Measurements from ENCODE around the gene ZKSCAN1.

The ZKSCAN1 gene

DNA sequence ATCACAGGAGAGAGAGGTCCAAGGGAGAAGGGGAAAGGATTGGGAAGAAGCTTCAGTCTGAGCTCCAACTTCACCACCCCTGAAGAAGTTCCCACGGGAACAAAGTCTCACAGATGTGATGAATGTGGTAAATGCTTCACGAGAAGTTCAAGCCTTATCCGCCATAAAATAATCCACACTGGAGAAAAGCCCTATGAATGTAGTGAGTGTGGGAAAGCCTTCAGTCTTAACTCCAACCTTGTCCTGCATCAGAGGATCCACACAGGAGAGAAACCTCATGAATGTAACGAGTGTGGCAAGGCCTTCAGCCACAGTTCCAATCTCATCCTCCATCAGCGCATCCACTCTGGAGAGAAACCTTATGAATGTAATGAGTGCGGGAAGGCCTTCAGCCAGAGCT, 18.1 kb downstream of the ZKSCAN1 start:
- no peaks in the 10 kb centered on the region for H3K9me3 Mint-ChIP-seq
- ATAC-seq (replicated peaks) (no peak), DNase-seq (no peak)
- peaks cover 39% of the 10 kb centered on the region for H3K36me3 Mint-ChIP-seq (ENCODE audit: insufficient read depth)
- H3K27me3 Mint-ChIP-seq, result no peaks in the 10 kb centered on the region
- H3K27ac Mint-ChIP-seq, result no peak overlapping the region
- H3K4me1 Mint-ChIP-seq (ENCODE audit: low read depth in 2 of 2), result no peaks in the 10 kb centered on the region
- H3K4me3 Mint-ChIP-seq, result no peak overlapping the region

DNA sequence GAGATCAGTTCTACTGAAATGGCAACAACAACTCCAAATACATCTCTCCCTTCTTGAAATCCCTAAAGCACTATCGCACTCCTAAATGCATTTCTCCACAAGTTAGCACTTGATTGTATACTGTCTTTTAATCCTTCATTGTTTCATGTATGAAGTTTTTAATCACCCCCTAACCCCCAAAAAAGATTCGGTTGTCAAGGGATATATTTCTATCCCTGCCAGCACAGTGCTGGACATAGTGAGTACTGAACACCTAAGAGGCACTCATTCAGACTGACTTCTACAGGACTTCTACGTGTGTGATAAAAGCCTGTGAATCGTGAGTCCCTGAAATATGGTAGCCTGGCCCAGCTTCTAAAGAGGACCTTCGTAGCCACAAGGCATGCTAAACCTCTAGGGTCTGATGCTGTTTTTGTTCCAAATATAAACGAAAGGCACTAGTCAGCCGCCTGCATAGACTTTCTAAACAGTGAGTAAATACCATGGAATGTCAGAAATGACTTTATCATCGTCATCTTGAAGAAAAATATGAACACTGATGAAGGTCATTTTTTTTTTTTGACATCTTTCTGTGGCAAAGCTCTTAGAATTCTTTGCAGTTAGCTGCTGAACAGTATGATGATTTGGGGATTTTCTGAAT, 19.6 kb downstream of the ZKSCAN1 start:
- ATAC-seq (replicated peaks) (no peak), DNase-seq (no peak)
- H3K27me3 Mint-ChIP-seq, result no peaks in the 10 kb centered on the region
- H3K4me1 Mint-ChIP-seq (ENCODE audit: low read depth in 2 of 2), result no peaks in the 10 kb centered on the region
- no peak overlapping the region for H3K27ac Mint-ChIP-seq
- H3K4me3 Mint-ChIP-seq, result no peak overlapping the region
- peaks cover 32% of the 10 kb centered on the region for H3K36me3 Mint-ChIP-seq (ENCODE audit: insufficient read depth)
- no peaks in the 10 kb centered on the region for H3K9me3 Mint-ChIP-seq

DNA sequence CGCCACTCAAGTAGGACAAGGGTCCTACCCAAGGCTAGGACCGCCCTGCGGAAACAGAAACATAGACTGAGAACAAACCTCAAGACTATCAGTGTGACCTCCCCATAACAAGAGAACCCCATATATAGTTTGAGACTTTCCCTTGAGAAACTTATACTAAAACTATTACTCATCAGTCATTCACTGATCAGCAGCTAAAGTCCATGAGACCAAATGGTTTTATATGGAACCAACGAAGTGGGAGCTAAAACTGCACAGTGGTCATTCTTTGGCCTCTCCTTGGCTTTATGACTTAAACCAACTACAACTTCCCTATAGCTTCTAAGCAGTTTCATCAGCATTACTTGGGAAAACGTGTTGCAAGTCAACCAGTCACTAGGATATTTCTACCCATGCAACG, 20.5 kb downstream of the ZKSCAN1 start:
- no peak for DNase-seq
- H3K4me3 Mint-ChIP-seq, result no peak overlapping the region
- ATAC-seq (replicated peaks), result no peak
- peaks cover 0 to 4% of the 10 kb centered on the region in 2 donors for H3K4me1 Mint-ChIP-seq (ENCODE audit: low read depth in 2 of 2)
- H3K27me3 Mint-ChIP-seq, result no peaks in the 10 kb centered on the region
- H3K9me3 Mint-ChIP-seq, result no peaks in the 10 kb centered on the region
- H3K36me3 Mint-ChIP-seq (ENCODE audit: insufficient read depth), result peaks cover 29% of the 10 kb centered on the region
- H3K27ac Mint-ChIP-seq, result no peak overlapping the region

DNA sequence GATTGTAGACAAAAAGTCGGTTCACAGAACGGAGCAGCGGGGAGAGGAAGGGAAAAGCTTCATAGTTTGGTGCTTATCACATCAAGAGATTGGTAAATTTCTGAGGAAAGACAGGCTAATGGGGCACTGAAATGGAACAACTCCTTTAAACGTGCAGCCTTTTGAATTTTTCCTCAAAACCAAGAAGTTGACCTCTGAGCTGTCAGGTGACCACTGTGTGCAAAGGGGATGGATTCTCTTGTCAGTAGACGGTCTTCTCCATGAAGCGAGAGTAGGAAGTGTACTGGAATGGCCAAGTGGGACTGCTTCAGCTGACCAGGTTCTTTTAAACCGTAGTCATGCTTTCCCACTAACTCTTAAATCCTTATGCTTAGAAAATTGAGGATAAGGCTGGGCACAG, 22.9 kb downstream of the ZKSCAN1 start:
- no peak for ATAC-seq (replicated peaks)
- Mint-ChIP-seq H3K9me3 (no peaks in the 10 kb centered on the region), H3K27ac (no peak overlapping the region), H3K4me1 (ENCODE audit: low read depth in 2 of 2) (peaks cover 0 to 4% of the 10 kb centered on the region in 2 donors), H3K36me3 (ENCODE audit: insufficient read depth) (peaks cover 8% of the 10 kb centered on the region), H3K4me3 (no peak overlapping the region), H3K27me3 (no peaks in the 10 kb centered on the region)
- DNase-seq, result no peak

DNA sequence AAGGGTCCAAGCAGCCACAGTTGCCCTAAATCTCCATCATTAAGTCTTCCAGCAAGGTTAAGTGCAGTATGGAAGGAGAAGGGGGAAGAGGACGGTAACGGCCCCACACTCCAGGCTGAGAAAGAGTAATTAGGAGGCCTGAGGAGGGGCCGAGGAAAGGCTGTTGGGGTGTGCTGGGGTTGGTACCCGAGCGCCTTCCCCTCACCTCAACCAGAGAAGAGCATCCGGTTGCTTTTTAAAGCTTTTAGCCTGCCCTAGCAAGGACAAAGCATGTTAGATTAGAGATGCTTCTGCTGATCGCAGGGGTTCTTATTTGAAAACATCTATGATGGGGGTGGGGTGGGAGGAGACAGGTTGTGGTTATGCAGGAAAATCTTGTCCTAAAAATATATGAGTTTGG, 25.2 kb downstream of the ZKSCAN1 start:
- Mint-ChIP-seq H3K4me1 (ENCODE audit: low read depth in 2 of 2) (peaks cover 0 to 4% of the 10 kb centered on the region in 2 donors), H3K9me3 (no peaks in the 10 kb centered on the region), H3K27me3 (no peaks in the 10 kb centered on the region), H3K4me3 (no peak overlapping the region), H3K27ac (no peak overlapping the region), H3K36me3 (ENCODE audit: insufficient read depth) (no peaks in the 10 kb centered on the region)
- DNase-seq (no peak), ATAC-seq (replicated peaks) (no peak)

DNA sequence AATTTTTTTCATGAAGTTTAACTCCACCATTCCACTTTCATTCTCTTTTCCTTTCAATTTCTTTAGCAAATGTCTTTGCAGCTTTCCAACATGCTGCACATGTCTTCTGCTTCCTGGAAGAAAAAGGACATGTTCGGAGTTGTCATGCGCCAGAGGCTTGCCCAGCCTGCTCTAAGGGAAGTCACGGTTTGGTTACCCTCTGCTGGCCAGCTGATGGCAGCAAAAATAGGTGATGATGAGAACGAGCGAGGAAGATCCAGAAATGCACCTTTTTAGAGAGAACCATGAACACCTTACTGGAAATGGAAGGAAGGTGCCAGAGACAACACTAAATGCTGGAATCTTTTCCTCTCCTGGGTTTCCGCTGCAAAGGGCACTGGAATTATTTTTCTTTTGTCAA, 29.3 kb downstream of the ZKSCAN1 start:
- no peak for ATAC-seq (replicated peaks)
- no peaks in the 10 kb centered on the region for H3K9me3 Mint-ChIP-seq
- DNase-seq, result no peak
- H3K4me3 Mint-ChIP-seq, result no peak overlapping the region
- H3K27me3 Mint-ChIP-seq, result no peaks in the 10 kb centered on the region
- no peak overlapping the region for H3K27ac Mint-ChIP-seq
- peaks cover 0 to 4% of the 10 kb centered on the region in 2 donors for H3K4me1 Mint-ChIP-seq (ENCODE audit: low read depth in 2 of 2)
- peaks cover 8% of the 10 kb centered on the region for H3K36me3 Mint-ChIP-seq (ENCODE audit: insufficient read depth)

DNA sequence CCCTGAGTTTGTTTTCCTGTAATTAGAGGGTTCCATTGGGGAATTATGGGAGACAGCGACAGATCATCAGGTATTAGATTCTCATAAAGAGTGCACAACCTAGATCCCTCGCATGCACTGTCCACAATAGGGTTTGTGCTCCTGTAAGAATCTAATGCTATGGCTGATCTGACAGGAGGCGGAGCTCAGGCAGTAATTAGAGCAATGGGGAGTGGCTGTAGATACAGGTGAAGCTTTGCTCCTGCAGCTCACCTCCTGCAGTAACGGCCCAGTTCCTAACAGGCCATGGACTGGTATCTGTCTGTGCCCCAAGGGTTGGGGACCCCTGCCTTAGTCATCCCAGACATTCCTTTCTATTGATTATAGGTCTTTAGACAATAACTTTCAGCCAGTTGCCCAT, 33.3 kb downstream of the ZKSCAN1 start:
- Mint-ChIP-seq H3K27ac (peak overlapping the region; percentile 95 to 96), H3K9me3 (no peaks in the 10 kb centered on the region), H3K4me3 (peak overlapping the region; percentile 34 to 91), H3K27me3 (no peaks in the 10 kb centered on the region), H3K36me3 (ENCODE audit: insufficient read depth) (peaks cover 20% of the 10 kb centered on the region), H3K4me1 (ENCODE audit: low read depth in 2 of 2) (peaks cover 7% of the 10 kb centered on the region in 2 donors)
- ATAC-seq (replicated peaks) (no peak), DNase-seq (no peak)

DNA sequence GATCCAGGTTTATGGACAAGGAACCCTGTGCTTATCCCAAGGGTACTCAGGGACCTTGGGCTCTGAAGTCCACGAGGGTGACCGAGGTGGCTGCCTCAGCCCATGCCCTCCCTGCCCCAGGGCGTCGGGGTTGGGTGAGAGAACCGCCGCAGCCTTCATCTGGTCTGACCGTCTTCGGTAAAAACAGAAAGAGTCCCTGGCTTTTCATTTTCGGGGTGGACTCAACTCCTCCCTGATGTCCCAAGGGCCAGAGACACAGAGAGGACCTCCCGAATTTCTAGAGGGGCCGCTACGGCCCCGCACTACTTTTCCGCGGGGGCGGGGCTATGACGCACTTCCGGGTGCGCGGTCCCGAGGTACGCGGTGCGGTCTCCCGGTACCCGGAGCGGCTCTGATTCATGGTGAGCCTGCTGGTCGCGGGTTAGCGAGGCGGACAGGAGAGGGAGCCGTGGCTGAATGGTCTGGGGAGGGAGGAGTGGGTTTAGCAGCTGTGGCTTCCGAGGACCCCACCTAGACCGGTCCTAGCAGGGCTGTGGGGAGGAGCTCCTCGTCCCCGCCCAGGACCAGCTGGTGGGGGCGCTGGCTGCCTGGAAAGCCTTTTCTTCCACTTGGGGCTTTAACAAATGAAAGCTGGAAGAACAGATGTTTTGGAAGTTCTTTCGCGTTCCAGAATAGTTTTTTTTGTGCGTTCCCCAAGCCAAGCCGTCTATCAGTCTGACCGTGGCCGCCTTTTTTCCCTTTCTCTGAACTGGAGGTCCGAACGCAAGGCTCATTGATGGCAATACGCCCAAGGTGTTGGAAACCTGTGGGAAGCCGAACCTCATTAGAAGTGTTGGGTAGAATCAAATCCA, 34.3 kb downstream of the ZKSCAN1 start, which contains the start of gene ZSCAN21:
Gene ZSCAN21, plus strand, starts transcription at position 334 of the 851 bp plus-strand sequence. CDS start 7,233 bp downstream, outside the sequence.
- peak; percentile 94 for ATAC-seq (replicated peaks)
- Mint-ChIP-seq H3K9me3 (no peaks in the 10 kb centered on the region), H3K27me3 (no peaks in the 10 kb centered on the region), H3K27ac (peak within 1 kb of the TSS; percentile 95 to 96), H3K36me3 (ENCODE audit: insufficient read depth) (peaks cover 20% of the 10 kb centered on the region), H3K4me3 (peak within 1 kb of the TSS; percentile 90 to 91), H3K4me1 (ENCODE audit: low read depth in 2 of 2) (peaks cover 7% of the 10 kb centered on the region in 2 donors)
- DNase-seq, result peak; percentile 73 to 80 (median 77)

DNA sequence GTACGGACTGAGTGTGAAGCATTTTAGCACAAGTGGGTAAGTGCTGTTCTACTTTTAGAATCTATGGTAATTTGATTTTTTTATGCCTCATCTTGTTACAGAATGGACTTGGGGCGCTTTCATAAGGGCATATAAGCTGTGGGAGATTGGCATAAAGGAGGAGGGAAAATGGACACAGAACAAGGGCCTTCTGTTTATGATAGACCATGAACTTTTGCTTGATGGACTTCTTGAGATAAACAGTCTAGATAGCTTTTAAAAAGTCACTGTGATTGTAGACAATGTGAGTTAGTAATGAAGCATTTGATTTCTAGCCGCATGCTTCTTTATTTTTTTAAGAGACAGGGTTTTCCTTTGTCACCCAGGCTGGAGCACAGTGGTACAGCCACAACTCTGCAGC, 36.2 kb downstream of the ZKSCAN1 start:
- Mint-ChIP-seq H3K36me3 (ENCODE audit: insufficient read depth) (peaks cover 20% of the 10 kb centered on the region), H3K4me3 (peak overlapping the region; percentile 14 to 20), H3K4me1 (ENCODE audit: low read depth in 2 of 2) (peaks cover 7% of the 10 kb centered on the region in 2 donors), H3K9me3 (no peaks in the 10 kb centered on the region), H3K27ac (peak overlapping the region in 1 of 2 donors; percentile 51), H3K27me3 (no peaks in the 10 kb centered on the region)
- ATAC-seq (replicated peaks) (no peak), DNase-seq (no peak)

DNA sequence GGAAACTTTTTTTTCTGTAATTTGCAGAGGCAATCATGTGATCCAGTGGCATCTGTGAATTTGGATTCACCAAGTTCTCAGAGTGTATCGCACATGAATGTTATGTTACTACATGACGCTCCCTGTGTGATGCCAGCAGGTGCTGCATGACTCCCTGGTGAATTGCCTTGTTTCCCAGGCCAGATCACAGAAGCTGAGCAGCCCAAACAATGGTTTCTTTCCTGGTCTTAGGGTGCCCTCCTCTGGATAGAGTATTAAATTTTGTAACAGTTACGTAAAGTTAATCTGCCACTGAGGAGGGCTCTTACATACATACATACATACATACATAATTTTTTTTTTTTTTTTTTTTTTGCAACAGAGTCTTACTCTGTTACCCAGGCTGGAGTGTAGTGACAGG, 37.8 kb downstream of the ZKSCAN1 start:
- H3K4me1 Mint-ChIP-seq (ENCODE audit: low read depth in 2 of 2), result peaks cover 7% of the 10 kb centered on the region in 2 donors
- H3K27ac Mint-ChIP-seq, result no peak overlapping the region
- peaks cover 28% of the 10 kb centered on the region for H3K36me3 Mint-ChIP-seq (ENCODE audit: insufficient read depth)
- DNase-seq (peak in 1 of 3 experiments; percentile 20), ATAC-seq (replicated peaks) (no peak)
- no peaks in the 10 kb centered on the region for H3K9me3 Mint-ChIP-seq
- no peaks in the 10 kb centered on the region for H3K27me3 Mint-ChIP-seq
- no peak overlapping the region for H3K4me3 Mint-ChIP-seq

DNA sequence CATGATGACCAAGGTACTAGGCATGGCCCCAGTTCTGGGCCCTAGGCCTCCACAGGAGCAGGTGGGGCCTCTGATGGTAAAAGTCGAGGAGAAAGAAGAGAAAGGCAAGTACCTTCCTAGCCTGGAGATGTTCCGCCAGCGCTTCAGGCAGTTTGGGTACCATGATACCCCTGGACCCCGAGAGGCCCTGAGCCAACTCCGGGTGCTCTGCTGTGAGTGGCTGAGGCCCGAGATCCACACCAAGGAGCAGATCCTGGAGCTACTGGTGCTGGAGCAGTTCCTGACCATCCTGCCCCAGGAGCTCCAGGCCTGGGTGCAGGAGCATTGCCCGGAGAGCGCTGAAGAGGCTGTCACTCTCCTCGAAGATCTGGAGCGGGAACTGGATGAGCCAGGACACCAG, 41.6 kb downstream of the ZKSCAN1 start:
- Mint-ChIP-seq H3K27ac (no peak overlapping the region), H3K9me3 (no peaks in the 10 kb centered on the region), H3K27me3 (no peaks in the 10 kb centered on the region), H3K4me1 (ENCODE audit: low read depth in 2 of 2) (no peaks in the 10 kb centered on the region), H3K4me3 (no peak overlapping the region), H3K36me3 (ENCODE audit: insufficient read depth) (peaks cover 24% of the 10 kb centered on the region)
- ATAC-seq (replicated peaks), result no peak
- DNase-seq, result no peak

DNA sequence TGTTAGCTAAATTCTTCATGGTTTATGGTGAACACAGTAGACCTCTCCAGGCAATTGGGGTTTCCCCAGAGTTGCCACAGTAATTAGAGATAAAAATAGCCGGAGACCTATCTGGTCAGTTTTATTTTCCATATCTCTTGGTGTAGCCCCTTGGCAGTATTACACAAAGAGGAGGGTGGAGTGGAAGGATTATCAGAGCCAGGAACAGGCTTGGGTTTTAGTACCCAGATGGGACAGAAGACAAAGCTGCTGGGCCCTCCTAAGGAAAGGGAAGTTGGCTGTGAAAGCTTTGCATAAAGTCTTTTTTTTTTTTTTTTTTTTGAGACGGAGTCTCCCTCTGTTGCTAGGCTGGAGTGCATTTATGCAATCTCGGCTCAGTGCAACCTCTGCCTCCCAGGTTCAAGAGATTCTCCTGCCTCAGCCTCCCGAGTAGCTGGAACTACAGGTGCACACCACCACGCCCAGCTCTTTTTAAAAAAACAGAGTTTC, 43.9 kb downstream of the ZKSCAN1 start:
- DNase-seq (no peak), ATAC-seq (replicated peaks) (no peak)
- peaks cover 41% of the 10 kb centered on the region for H3K36me3 Mint-ChIP-seq (ENCODE audit: insufficient read depth)
- peak overlapping the region in 1 of 2 donors; percentile 58 for H3K27ac Mint-ChIP-seq
- no peaks in the 10 kb centered on the region for H3K9me3 Mint-ChIP-seq
- H3K4me1 Mint-ChIP-seq (ENCODE audit: low read depth in 2 of 2), result peaks cover 0 to 1% of the 10 kb centered on the region in 2 donors
- H3K27me3 Mint-ChIP-seq, result no peaks in the 10 kb centered on the region
- H3K4me3 Mint-ChIP-seq, result no peak overlapping the region

DNA sequence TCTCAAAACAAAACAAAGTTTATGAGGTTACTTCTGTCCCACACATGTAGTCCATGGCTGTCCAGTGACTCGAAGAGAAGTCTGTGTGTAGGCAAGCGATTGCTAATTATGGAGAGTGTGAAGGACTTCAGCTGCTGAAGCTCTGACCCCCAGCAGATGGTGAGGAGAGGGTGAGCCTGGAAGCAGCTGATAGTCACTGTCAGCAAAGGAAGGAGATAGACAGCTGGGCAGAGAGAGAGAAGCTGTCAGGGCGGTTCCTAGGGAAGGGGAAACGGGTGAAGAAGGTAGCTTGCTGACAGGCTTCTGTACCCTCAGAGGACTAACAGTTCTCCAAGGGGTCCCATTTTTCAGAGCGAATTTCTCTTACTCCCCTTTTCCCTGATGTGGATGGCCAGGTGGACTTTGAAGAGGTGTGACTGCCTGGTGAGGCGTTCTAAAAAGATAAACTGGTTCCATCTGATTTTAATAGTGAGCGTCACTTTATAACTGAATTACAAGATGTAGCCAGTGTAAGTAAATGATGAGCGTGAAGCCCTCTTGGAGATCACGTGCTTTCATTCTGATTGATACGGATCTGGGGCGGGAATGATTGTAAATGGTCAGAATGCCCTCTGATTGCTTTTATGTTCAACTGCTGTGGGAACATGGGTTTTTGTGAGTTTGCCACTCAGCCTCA, 46.3 kb downstream of the ZKSCAN1 start:
- DNase-seq (no peak), ATAC-seq (replicated peaks) (no peak)
- Mint-ChIP-seq H3K4me1 (ENCODE audit: low read depth in 2 of 2) (peaks cover 0 to 1% of the 10 kb centered on the region in 2 donors), H3K36me3 (ENCODE audit: insufficient read depth) (peaks cover 44% of the 10 kb centered on the region), H3K9me3 (no peaks in the 10 kb centered on the region), H3K4me3 (no peak overlapping the region), H3K27ac (peak overlapping the region in 1 of 2 donors; percentile 75), H3K27me3 (no peaks in the 10 kb centered on the region)
